H9 (cell line): ENCODE results near the gene BRDT. TPM values are rescaled to one million over a fixed set of nuclear protein-coding genes. Genes with fewer than 3 reads are reported as not detected.

Experiments
- DNase-seq: peaks from one replicate; pipeline ENCODE4 v3.0.0-alpha.2; 2017
- H2AFZ ChIP-seq: one replicate; pipeline ENCODE4 v1.6.1; 2013; ENCODE audit warnings: mild to moderate bottlenecking, low read length, control low read depth, moderate library complexity
- H2AK5ac ChIP-seq: 2 replicates; pipeline ENCODE4 v1.6.1; 2013; ENCODE audit warnings: low read length, control low read depth, mixed read lengths; ENCODE audit not compliant: insufficient read length
- H2BK120ac ChIP-seq: one replicate; pipeline ENCODE4 v1.6.1; 2013; ENCODE audit warnings: low read depth, mild to moderate bottlenecking, low read length, control low read depth, inconsistent platforms; ENCODE audit not compliant: poor library complexity, severe bottlenecking
- H2BK12ac ChIP-seq: 2 replicates; pipeline ENCODE4 v1.6.1; 2013; ENCODE audit warnings: low read length, control low read depth, mixed read lengths, low read depth; ENCODE audit not compliant: insufficient read length
- H2BK15ac ChIP-seq: 2 replicates; pipeline ENCODE4 v1.6.1; 2013; ENCODE audit warnings: low read depth, low read length, control low read depth
- H2BK20ac ChIP-seq: one replicate; pipeline ENCODE4 v1.6.1; 2013; ENCODE audit warnings: low read depth, mild to moderate bottlenecking, low read length, control low read depth, inconsistent platforms; ENCODE audit not compliant: poor library complexity, severe bottlenecking
- H2BK5ac ChIP-seq: 2 replicates; pipeline ENCODE4 v1.6.1; 2013; ENCODE audit warnings: low read length, control low read depth, mixed read lengths; ENCODE audit not compliant: insufficient read length
- H3K14ac ChIP-seq: 2 replicates; pipeline ENCODE4 v1.6.1; 2013; ENCODE audit warnings: low read length, control low read depth; ENCODE audit not compliant: insufficient read depth
- H3K18ac ChIP-seq: 2 replicates; pipeline ENCODE4 v1.6.1; 2013; ENCODE audit warnings: low read depth, mild to moderate bottlenecking, mixed read lengths, low read length, control low read depth; ENCODE audit not compliant: insufficient read length
- H3K23ac ChIP-seq: 2 replicates; pipeline ENCODE4 v1.6.1; 2013; ENCODE audit warnings: low read length, control low read depth, mixed read lengths, low read depth; ENCODE audit not compliant: insufficient read length
- H3K23me2 ChIP-seq: 2 replicates; pipeline ENCODE4 v1.6.1; 2013; ENCODE audit warnings: low read depth, mild to moderate bottlenecking, mixed read lengths, low read length, control low read depth; ENCODE audit not compliant: insufficient read length, poor library complexity, severe bottlenecking
- H3K27ac ChIP-seq: 2 replicates; pipeline ENCODE4 v1.5.1; 2013; ENCODE audit warnings: low read length, control low read depth, mixed read lengths, low read depth; ENCODE audit not compliant: insufficient read length
- H3K27me3 ChIP-seq: 2 replicates; pipeline ENCODE4 v1.6.1; 2013; ENCODE audit warnings: low read length, control low read depth, inconsistent platforms; ENCODE audit not compliant: insufficient read depth
- H3K4ac ChIP-seq: 2 replicates; pipeline ENCODE4 v1.6.1; 2013; ENCODE audit warnings: low read depth, mild to moderate bottlenecking, control low read depth, inconsistent platforms, low read length, moderate library complexity
- H3K4me1 ChIP-seq: 2 replicates; pipeline ENCODE4 v1.6.1; 2013; ENCODE audit warnings: low read length, control low read depth, inconsistent platforms; ENCODE audit not compliant: insufficient read depth
- H3K4me2 ChIP-seq: 2 replicates; pipeline ENCODE4 v1.6.1; 2013; ENCODE audit warnings: low read length, control low read depth, mixed read lengths; ENCODE audit not compliant: insufficient read length, insufficient read depth
- H3K56ac ChIP-seq: 2 replicates; pipeline ENCODE4 v1.6.1; 2013; ENCODE audit warnings: low read depth, mild to moderate bottlenecking, mixed read lengths, low read length, control low read depth; ENCODE audit not compliant: insufficient read length
- H3K79me1 ChIP-seq: 2 replicates; pipeline ENCODE4 v1.6.1; 2013; ENCODE audit warnings: low read depth, mild to moderate bottlenecking, moderate library complexity, low read length, control low read depth, inconsistent platforms; ENCODE audit not compliant: insufficient read depth, poor library complexity, severe bottlenecking
- H3K79me2 ChIP-seq: 2 replicates; pipeline ENCODE4 v1.6.1; 2013; ENCODE audit warnings: low read length, control low read depth, inconsistent platforms; ENCODE audit not compliant: insufficient read depth
- H3K9ac ChIP-seq: 2 replicates; pipeline ENCODE4 v1.6.1; 2013; ENCODE audit warnings: low read length, control low read depth, mixed read lengths; ENCODE audit not compliant: insufficient read length; ENCODE audit errors: extremely low read depth
- H3K9me3 ChIP-seq: one replicate; pipeline ENCODE4 v1.6.1; 2013; ENCODE audit warnings: low read depth, low read length, inconsistent platforms; ENCODE audit not compliant: control insufficient read depth
- H3T11ph ChIP-seq: one replicate; pipeline ENCODE4 v1.6.1; 2013; ENCODE audit warnings: mild to moderate bottlenecking, low read length, control low read depth, inconsistent platforms
- H4K20me1 ChIP-seq: one replicate; pipeline ENCODE4 v1.6.1; 2013; ENCODE audit not compliant: control insufficient read depth, insufficient read length, insufficient read depth
- H4K5ac ChIP-seq: 2 replicates; pipeline ENCODE4 v1.6.1; 2013; ENCODE audit warnings: low read depth, mild to moderate bottlenecking, mixed read lengths, low read length, control low read depth; ENCODE audit not compliant: insufficient read length
- H4K8ac ChIP-seq: replicated peaks from 2 replicates; pipeline ENCODE4 v1.6.1; 2013; ENCODE audit warnings: low read length, control low read depth, mixed read lengths, low read depth; ENCODE audit not compliant: insufficient read length
- H4K91ac ChIP-seq: 2 replicates; pipeline ENCODE4 v1.6.1; 2013; ENCODE audit warnings: low read depth, mild to moderate bottlenecking, moderate library complexity, mixed read lengths, low read length, control low read depth; ENCODE audit not compliant: insufficient read length
- H3K27ac Mint-ChIP-seq, 3 experiments: 2 replicates in 2 of 3; 3 replicates in 1 of 3; pipeline ENCODE4 v1.8.0; 2020 to 2021; ENCODE audit warnings: mixed read lengths in 3 of 3, mild to moderate bottlenecking in 1 of 3, moderate library complexity in 1 of 3
- H3K27me3 Mint-ChIP-seq: 2 replicates; pipeline ENCODE4 v1.8.0; 2021; ENCODE audit warnings: low read depth, mild to moderate bottlenecking, moderate library complexity, mixed read lengths
- H3K36me3 Mint-ChIP-seq, 3 experiments: 2 replicates in 2 of 3; 3 replicates in 1 of 3; pipeline ENCODE4 v1.8.0; 2020 to 2021; ENCODE audit warnings: low read depth in 3 of 3, mixed read lengths in 3 of 3; ENCODE audit not compliant: insufficient read depth in 1 of 3
- H3K4me1 Mint-ChIP-seq, 2 experiments: 2 replicates each; pipeline ENCODE4 v1.8.0; 2020; ENCODE audit warnings: mixed read lengths in 2 of 2
- H3K4me3 Mint-ChIP-seq, 2 experiments: 2 replicates in 1 of 2; 3 replicates in 1 of 2; pipeline ENCODE4 v1.8.0; 2020 to 2021; ENCODE audit warnings: mild to moderate bottlenecking in 2 of 2, mixed read lengths in 2 of 2, moderate library complexity in 1 of 2
- H3K9me3 Mint-ChIP-seq, 2 experiments: 2 replicates in 1 of 2; 3 replicates in 1 of 2; pipeline ENCODE4 v1.8.0; 2020; ENCODE audit warnings: mild to moderate bottlenecking in 2 of 2, mixed read lengths in 2 of 2, moderate library complexity in 1 of 2
- WGBS: extraction: QIAGEN DNeasy Blood & Tissue Kit; methylation state at CpG from one replicate; pipeline ENCODE4 v1.1.7; 2013; ENCODE audit warnings: missing lambda C conversion rate, low lambda C conversion rate, mixed read lengths; ENCODE audit not compliant: insufficient read length; ENCODE audit errors: extremely low coverage; 5-methylcytosine and 5-hydroxymethylcytosine counted together
- total RNA-seq: library from RNA; stranded (reverse); gene quantifications from 2 replicates; pipeline ENCODE4 v1.2.1, GENCODE V29; 2021
- TF ChIP-seq, protein P1 (sequence below): fragments of 200-600 bp; sonication (generic); conservative IDR thresholded peaks from 3 replicates; pipeline ENCODE4 v1.8.0; 2021; ENCODE audit warnings: antibody characterized with exemption, mild to moderate bottlenecking

The BRDT gene
- total RNA-seq, 1 experiment from 2014 or later, result 0.15 TPM

DNA sequence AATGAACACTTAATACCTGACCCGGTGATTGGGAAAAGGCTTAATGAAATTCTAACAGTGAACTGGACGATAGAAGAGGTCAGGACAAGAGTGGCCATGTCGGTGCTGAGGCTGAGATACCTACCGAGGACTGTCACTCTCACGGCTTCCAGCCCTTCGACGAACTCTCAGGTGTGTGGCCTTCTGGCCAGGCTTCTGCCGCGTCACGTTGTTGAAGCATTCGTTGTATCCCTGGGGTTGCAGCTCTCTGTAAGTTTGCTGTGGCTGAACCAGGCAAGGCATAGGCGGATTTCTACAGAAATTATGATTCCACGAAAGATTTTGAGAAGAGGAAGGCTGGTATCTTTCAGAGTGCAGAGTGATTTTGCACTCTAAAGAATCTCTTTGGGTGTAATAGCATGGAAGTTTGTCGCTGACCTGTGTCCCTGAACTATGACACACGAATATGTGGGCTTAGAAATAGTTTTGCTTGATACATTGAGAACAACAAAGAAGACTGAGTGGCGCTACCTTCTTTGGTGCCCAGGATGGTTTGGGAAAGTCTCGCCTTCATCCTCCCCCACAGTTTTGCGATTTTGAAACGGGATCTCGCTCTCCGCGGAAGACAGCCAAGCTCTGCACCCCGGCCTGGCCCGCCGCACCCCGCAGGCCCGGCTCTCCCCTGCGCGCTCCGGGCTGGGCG lies 80.2 kb downstream of the BRDT start:
- peaks cover 15 to 16% of the 10 kb centered on the region in 2 experiments; a peak in 4 of 5 replicates for H3K9me3 Mint-ChIP-seq
- Histone ChIP-seq H3K9me3 (no peaks in the 10 kb centered on the region), H3K27ac (no peak overlapping the region), H2BK120ac (no peak overlapping the region), H3T11ph (no peak overlapping the region), H3K23ac (no peak overlapping the region), H2BK12ac (no peak overlapping the region), H2AK5ac (no peak overlapping the region), H4K91ac (no peak overlapping the region), H3K56ac (no peak overlapping the region), H3K14ac (no peak overlapping the region), H2AFZ (no peak overlapping the region), H3K9ac (no peak overlapping the region), H4K8ac (no peak overlapping the region), H3K79me2 (no peaks in the 10 kb centered on the region), H3K18ac (no peak overlapping the region), H3K79me1 (no peaks in the 10 kb centered on the region), H3K23me2 (peaks cover 11% of the 10 kb centered on the region), H3K4me2 (peak overlapping the region; percentile 61), H3K4me1 (no peaks in the 10 kb centered on the region; the same call in 1 of the 2 replicates), H4K20me1 (no peaks in the 10 kb centered on the region), H3K27me3 (no peaks in the 10 kb centered on the region; the same call in 1 of the 2 replicates), H2BK20ac (no peak overlapping the region), H2BK15ac (no peak overlapping the region), H3K4ac (no peak overlapping the region), H4K5ac (no peak overlapping the region), H2BK5ac (no peak overlapping the region)
- H3K36me3 Mint-ChIP-seq, result peaks cover 11 to 18% (median 12%) of the 10 kb centered on the region in 3 experiments; a peak in 6 of 7 replicates
- H3K27ac Mint-ChIP-seq, result no peak overlapping the region
- peak; percentile 40 for DNase-seq
- H3K4me1 Mint-ChIP-seq, result peaks cover 12 to 14% of the 10 kb centered on the region in 2 experiments
- H3K27me3 Mint-ChIP-seq, result peaks cover 18% of the 10 kb centered on the region
- TF ChIP-seq, protein P1, sequence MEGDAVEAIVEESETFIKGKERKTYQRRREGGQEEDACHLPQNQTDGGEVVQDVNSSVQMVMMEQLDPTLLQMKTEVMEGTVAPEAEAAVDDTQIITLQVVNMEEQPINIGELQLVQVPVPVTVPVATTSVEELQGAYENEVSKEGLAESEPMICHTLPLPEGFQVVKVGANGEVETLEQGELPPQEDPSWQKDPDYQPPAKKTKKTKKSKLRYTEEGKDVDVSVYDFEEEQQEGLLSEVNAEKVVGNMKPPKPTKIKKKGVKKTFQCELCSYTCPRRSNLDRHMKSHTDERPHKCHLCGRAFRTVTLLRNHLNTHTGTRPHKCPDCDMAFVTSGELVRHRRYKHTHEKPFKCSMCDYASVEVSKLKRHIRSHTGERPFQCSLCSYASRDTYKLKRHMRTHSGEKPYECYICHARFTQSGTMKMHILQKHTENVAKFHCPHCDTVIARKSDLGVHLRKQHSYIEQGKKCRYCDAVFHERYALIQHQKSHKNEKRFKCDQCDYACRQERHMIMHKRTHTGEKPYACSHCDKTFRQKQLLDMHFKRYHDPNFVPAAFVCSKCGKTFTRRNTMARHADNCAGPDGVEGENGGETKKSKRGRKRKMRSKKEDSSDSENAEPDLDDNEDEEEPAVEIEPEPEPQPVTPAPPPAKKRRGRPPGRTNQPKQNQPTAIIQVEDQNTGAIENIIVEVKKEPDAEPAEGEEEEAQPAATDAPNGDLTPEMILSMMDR, result no peak
- no CpG with 5 or more reads among the region's 31 CpGs for WGBS
- peak overlapping the region; percentile 68 to 82 for H3K4me3 Mint-ChIP-seq
